WERI-Rb-1 (cell line): Measurements from ENCODE around the gene FCHO2.
"Not testable (repeated sequence)": the region's sequence is repeated elsewhere in the genome, so short reads cannot be mapped to it uniquely, and the experiment has no call there.

Experiments used
- DNase-seq: peaks from one replicate; pipeline ENCODE4 v3.0.0-alpha.2; 2020
- H3K27ac ChIP-seq: fragments of 250-450 bp; sonication (Bioruptor Pico); 2 replicates; pipeline ENCODE4 v1.5.1; 2020; ENCODE audit warnings: mild to moderate bottlenecking, moderate library complexity
- H3K27me3 ChIP-seq: fragments of 250-450 bp; sonication (Bioruptor Pico); 2 replicates; pipeline ENCODE4 v1.5.1; 2021; ENCODE audit warnings: mild to moderate bottlenecking, low read depth, moderate library complexity; ENCODE audit not compliant: insufficient read depth, severe bottlenecking
- H3K36me3 ChIP-seq: fragments of 250-450 bp; sonication (Bioruptor Pico); 2 replicates; pipeline ENCODE4 v1.5.1; 2020; ENCODE audit warnings: mild to moderate bottlenecking, moderate library complexity
- H3K4me3 ChIP-seq: 2 replicates; pipeline ENCODE4 v1.5.1; 2011; ENCODE audit warnings: low read depth, mild to moderate bottlenecking, control low read depth, low read length
- H3K9me3 ChIP-seq: fragments of 250-450 bp; sonication (Bioruptor Pico); 2 replicates; pipeline ENCODE4 v1.5.1; 2021; ENCODE audit warnings: mild to moderate bottlenecking, moderate library complexity; ENCODE audit not compliant: severe bottlenecking
- CTCF ChIP-seq: IDR thresholded peaks from 2 replicates; pipeline ENCODE4 v1.5.1; 2011; ENCODE audit warnings: low read depth, mild to moderate bottlenecking, control low read depth, inconsistent platforms, low read length

The FCHO2 gene

GRCh38 chr5:72921886-72922285 lies 34.0 kb upstream of the FCHO2 start:
- Histone ChIP-seq H3K4me3 (no peak overlapping the region), H3K36me3 (no peaks in the 10 kb centered on the region), H3K27me3 (no peaks in the 10 kb centered on the region), H3K9me3 (peaks cover 3% of the 10 kb centered on the region), H3K27ac (no peak overlapping the region)
- no peak for DNase-seq
- TF ChIP-seq CTCF = no peak

- H3K27ac ChIP-seq = no peak overlapping the region
- no peak for DNase-seq
- H3K36me3 ChIP-seq = no peaks in the 10 kb centered on the region
- H3K4me3 ChIP-seq = no peak overlapping the region
- H3K27me3 ChIP-seq = no peaks in the 10 kb centered on the region
- H3K9me3 ChIP-seq = peaks cover 3% of the 10 kb centered on the region
- TF ChIP-seq CTCF = no peak
These were observed 33.4 kb upstream of the FCHO2 start for GRCh38 chr5:72922422-72922821.

- peaks cover 3% of the 10 kb centered on the region for H3K9me3 ChIP-seq
- no peaks in the 10 kb centered on the region for H3K36me3 ChIP-seq
- TF ChIP-seq CTCF = no peak
- H3K4me3 ChIP-seq = no peak overlapping the region
- H3K27ac ChIP-seq = no peak overlapping the region
- no peaks in the 10 kb centered on the region for H3K27me3 ChIP-seq
- DNase-seq = no peak
These were observed 30.4 kb upstream of the FCHO2 start for GRCh38 chr5:72925336-72926010.

- H3K27ac ChIP-seq, DNase-seq, H3K36me3 ChIP-seq, H3K27me3 ChIP-seq, H3K9me3 ChIP-seq, H3K4me3 ChIP-seq: not testable (repeated sequence)
These were observed 23.2 kb upstream of the FCHO2 start for GRCh38 chr5:72932686-72933085.

GRCh38 chr5:72934953-72935725 lies 20.7 kb upstream of the FCHO2 start:
- H3K27me3 ChIP-seq, DNase-seq, H3K4me3 ChIP-seq, H3K36me3 ChIP-seq, H3K9me3 ChIP-seq, H3K27ac ChIP-seq: not testable (repeated sequence)

GRCh38 chr5:72936893-72937292 lies 18.9 kb upstream of the FCHO2 start:
- H3K36me3 ChIP-seq = no peaks in the 10 kb centered on the region
- TF ChIP-seq CTCF = no peak
- H3K9me3 ChIP-seq = no peaks in the 10 kb centered on the region
- H3K27ac ChIP-seq = no peak overlapping the region
- no peaks in the 10 kb centered on the region for H3K27me3 ChIP-seq
- H3K4me3 ChIP-seq = no peak overlapping the region
- DNase-seq = no peak
